Mesenchymal stem cell (in vitro differentiated cells and primary cell): Measurements from ENCODE around the gene ZNF214. TPM values are rescaled to one million over a fixed set of nuclear protein-coding genes. Genes with fewer than 3 reads are reported as not detected.

Experiments used
- DNase-seq: peaks from one replicate; pipeline ENCODE4 v3.0.0-alpha.2; 2013
- H2AFZ ChIP-seq: one replicate; pipeline ENCODE4 v1.6.1; 2013; ENCODE audit warnings: low read depth, mild to moderate bottlenecking, control low read depth, inconsistent platforms, low read length, moderate library complexity
- H2AK5ac ChIP-seq: 2 replicates; pipeline ENCODE4 v1.6.1; 2013; ENCODE audit warnings: low read length, moderate library complexity, mild to moderate bottlenecking, inconsistent platforms; ENCODE audit not compliant: severe bottlenecking
- H2BK120ac ChIP-seq: one replicate; pipeline ENCODE4 v1.6.1; 2013; ENCODE audit warnings: low read depth, mild to moderate bottlenecking, inconsistent platforms, low read length, moderate library complexity
- H2BK12ac ChIP-seq, 2 experiments: one replicate each; pipeline ENCODE4 v1.6.1; 2013; ENCODE audit warnings: inconsistent platforms in 2 of 2, low read length in 2 of 2, mild to moderate bottlenecking in 2 of 2, moderate library complexity in 2 of 2, control low read depth in 1 of 2
- H2BK15ac ChIP-seq: one replicate; pipeline ENCODE4 v1.6.1; 2013; ENCODE audit warnings: mild to moderate bottlenecking, low read depth, inconsistent platforms; ENCODE audit not compliant: poor library complexity, severe bottlenecking
- H2BK5ac ChIP-seq: 2 replicates; pipeline ENCODE4 v1.6.1; 2013; ENCODE audit warnings: low read depth, mild to moderate bottlenecking, low read length, control low read depth, inconsistent platforms; ENCODE audit not compliant: poor library complexity, severe bottlenecking
- H3K14ac ChIP-seq, 2 experiments: one replicate each; pipeline ENCODE4 v1.6.1; 2013; ENCODE audit warnings: inconsistent platforms in 2 of 2, low read length in 2 of 2, control low read depth in 1 of 2, mild to moderate bottlenecking in 1 of 2, moderate library complexity in 1 of 2
- H3K18ac ChIP-seq, 2 experiments: one replicate each; pipeline ENCODE4 v1.6.1; 2013; ENCODE audit warnings: inconsistent platforms in 2 of 2, low read length in 2 of 2, control low read depth in 1 of 2, low read depth in 1 of 2, mild to moderate bottlenecking in 1 of 2
- H3K23ac ChIP-seq, 2 experiments: one replicate each; pipeline ENCODE4 v1.6.1; 2013; ENCODE audit warnings: inconsistent platforms in 2 of 2, low read length in 2 of 2, mild to moderate bottlenecking in 2 of 2, moderate library complexity in 2 of 2, control low read depth in 1 of 2
- H3K27ac ChIP-seq: 2 replicates; pipeline ENCODE4 v1.5.1; 2013; ENCODE audit warnings: mild to moderate bottlenecking, moderate library complexity, low read length, control low read depth, inconsistent platforms; ENCODE audit not compliant: poor library complexity, severe bottlenecking
- H3K27me3 ChIP-seq, 2 experiments: 2 replicates each; pipeline versions ENCODE4 v1.6.1 to v1.7.0; 2013; ENCODE audit warnings: low read length in 2 of 2, mild to moderate bottlenecking in 2 of 2, moderate library complexity in 2 of 2, control low read depth in 1 of 2, inconsistent platforms in 1 of 2; ENCODE audit not compliant: control insufficient read depth in 1 of 2, insufficient read depth in 1 of 2
- H3K36me3 ChIP-seq, 2 experiments: 2 replicates each; pipeline versions ENCODE4 v1.6.1 to v1.7.0; 2013; ENCODE audit warnings: low read length in 2 of 2, control low read depth in 1 of 2, inconsistent platforms in 1 of 2, low read depth in 1 of 2, mild to moderate bottlenecking in 1 of 2; ENCODE audit not compliant: insufficient read depth in 2 of 2, control insufficient read depth in 1 of 2
- H3K4ac ChIP-seq, 2 experiments: one replicate each; pipeline ENCODE4 v1.6.1; 2013; ENCODE audit warnings: inconsistent platforms in 2 of 2, low read length in 2 of 2, mild to moderate bottlenecking in 2 of 2, moderate library complexity in 2 of 2, control low read depth in 1 of 2, low read depth in 1 of 2
- H3K4me1 ChIP-seq: 2 replicates; pipeline ENCODE4 v1.6.1; 2013; ENCODE audit warnings: low read depth, low read length, control low read depth; ENCODE audit not compliant: control insufficient read depth, insufficient read depth
- H3K4me2 ChIP-seq: 2 replicates; pipeline ENCODE4 v1.6.1; 2013; ENCODE audit warnings: low read length, mild to moderate bottlenecking, inconsistent platforms; ENCODE audit not compliant: poor library complexity, severe bottlenecking
- H3K4me3 ChIP-seq, 2 experiments: 2 replicates each; pipeline versions ENCODE4 v1.5.1 to v1.7.0; 2013; ENCODE audit warnings: low read length in 2 of 2, mild to moderate bottlenecking in 2 of 2, control low read depth in 1 of 2, low read depth in 1 of 2; ENCODE audit not compliant: insufficient read depth in 1 of 2
- H3K79me1 ChIP-seq: replicated peaks from 2 replicates; pipeline ENCODE4 v1.6.1; 2013; ENCODE audit warnings: mild to moderate bottlenecking, control low read depth, low read length, inconsistent platforms; ENCODE audit not compliant: poor library complexity, severe bottlenecking
- H3K9ac ChIP-seq: 2 replicates; pipeline ENCODE4 v1.7.0; 2013; ENCODE audit warnings: mild to moderate bottlenecking, low read length, moderate library complexity
- H3K9me3 ChIP-seq: 2 replicates; pipeline ENCODE4 v1.7.0; 2013; ENCODE audit warnings: mild to moderate bottlenecking, low read length; ENCODE audit not compliant: control insufficient read depth
- H4K8ac ChIP-seq: one replicate; pipeline ENCODE4 v1.6.1; 2013; ENCODE audit warnings: inconsistent platforms, mild to moderate bottlenecking, low read length, moderate library complexity
- H4K91ac ChIP-seq: one replicate; pipeline ENCODE4 v1.6.1; 2013; ENCODE audit warnings: mild to moderate bottlenecking, low read length, inconsistent platforms
- WGBS: methylation state at CpG from one replicate; pipeline ENCODE4 v1.1.7; 2013; ENCODE audit warnings: mixed read lengths; 5-methylcytosine and 5-hydroxymethylcytosine counted together
- polyA plus RNA-seq, 2 experiments: library from polyadenylated mRNA; stranded (reverse); fragments of 200-250 nt; gene quantifications; one replicate each; pipeline ENCODE4 v1.2.3, GENCODE V29; 2013

The ZNF214 gene
- polyA plus RNA-seq (2013, experiment 1 of 2), result 0.70 TPM
- polyA plus RNA-seq (2013, experiment 2 of 2), result 0.81 TPM

DNA sequence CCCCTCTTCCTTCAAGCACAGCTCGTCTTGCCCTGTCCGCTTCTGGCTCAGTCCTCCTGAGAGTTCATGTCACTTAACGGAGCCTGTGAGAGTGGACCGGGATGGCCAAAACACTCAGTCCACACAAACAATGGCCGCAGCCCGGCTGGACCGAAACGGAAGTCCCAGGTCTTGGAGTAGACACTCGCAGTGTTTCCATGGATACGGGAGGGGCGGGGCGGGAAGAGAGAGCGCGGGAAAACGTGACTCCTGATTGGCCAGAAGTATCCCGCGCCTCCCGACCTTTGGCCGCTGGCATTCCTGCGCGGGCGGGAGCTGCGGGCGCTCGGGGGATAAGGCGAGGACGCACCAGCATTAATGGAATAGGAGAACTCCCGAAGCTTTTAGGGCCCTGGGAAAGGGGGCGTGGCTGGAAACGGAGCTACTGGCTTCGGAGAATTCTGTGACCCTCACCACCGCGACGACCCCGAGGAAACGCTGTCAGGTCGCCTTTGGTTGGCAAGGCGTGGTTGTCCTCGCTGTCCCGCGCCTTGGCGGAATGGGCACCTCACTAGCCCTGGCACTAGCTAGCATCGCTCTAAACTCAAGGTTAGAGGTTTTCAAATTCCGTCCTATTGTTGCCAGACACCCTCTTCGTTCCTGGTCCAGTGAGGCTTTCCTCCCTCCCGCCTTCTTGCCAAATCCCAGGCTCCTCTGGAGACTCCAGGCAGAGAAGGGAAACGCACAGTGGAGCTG lies at the start of gene ZNF214, which contains the start of gene NLRP14:
ZNF214 (minus strand) TSS at position 164 of the 735 bp plus-strand sequence. CDS start 17,511 bp downstream, outside the sequence.
NLRP14 (plus strand) TSS at position 297 of the 735 bp plus-strand sequence. CDS start 18,108 bp downstream, outside the sequence.
- peak within 1 kb of the TSS; percentile 94 for H4K8ac ChIP-seq
- H3K27me3 ChIP-seq, result no peaks in the 10 kb centered on the region
- no peak within 1 kb of the TSS for H2BK5ac ChIP-seq
- H3K4me3 ChIP-seq, result peak within 1 kb of the TSS; percentile 70 to 98
- peaks cover 7% of the 10 kb centered on the region for H3K4me1 ChIP-seq
- peak within 1 kb of the TSS in 1 of 2 experiments; percentile 96 for H3K14ac ChIP-seq
- DNase-seq, result peak; percentile 94
- no peak within 1 kb of the TSS for H3K27ac ChIP-seq
- H3K18ac ChIP-seq, result peak within 1 kb of the TSS; percentile 58 to 61
- peak within 1 kb of the TSS; percentile 28 to 65 for H3K4ac ChIP-seq
- H2BK120ac ChIP-seq, result no peak within 1 kb of the TSS
- WGBS, result 8% methylated on average over 46 of the region's 47 CpGs
- H3K4me2 ChIP-seq, result peak within 1 kb of the TSS; percentile 95
- H3K23ac ChIP-seq, result no peak within 1 kb of the TSS
- no peaks in the 10 kb centered on the region for H3K9me3 ChIP-seq
- H3K79me1 ChIP-seq, result peaks cover 2% of the 10 kb centered on the region
- H3K9ac ChIP-seq, result peak within 1 kb of the TSS; percentile 98
- H2BK12ac ChIP-seq, result peak within 1 kb of the TSS in 1 of 2 experiments; percentile 11
- no peak within 1 kb of the TSS for H2BK15ac ChIP-seq
- no peaks in the 10 kb centered on the region for H3K36me3 ChIP-seq
- peak within 1 kb of the TSS; percentile 95 for H2AFZ ChIP-seq
- H2AK5ac ChIP-seq, result no peak within 1 kb of the TSS
- peak within 1 kb of the TSS; percentile 57 for H4K91ac ChIP-seq

GRCh38 chr11:7062534-7062933 lies 42.4 kb upstream of the ZNF214 start:
- Histone ChIP-seq H3K9me3 (no peaks in the 10 kb centered on the region), H2AFZ (no peak overlapping the region), H3K4ac (no peak overlapping the region), H3K18ac (no peak overlapping the region), H3K23ac (no peak overlapping the region), H2BK120ac (no peak overlapping the region), H3K4me3 (no peak overlapping the region), H2BK15ac (no peak overlapping the region), H3K4me2 (no peak overlapping the region), H3K27ac (no peak overlapping the region), H3K27me3 (no peaks in the 10 kb centered on the region), H3K14ac (no peak overlapping the region), H3K4me1 (no peaks in the 10 kb centered on the region), H3K36me3 (no peaks in the 10 kb centered on the region), H4K91ac (no peak overlapping the region), H3K79me1 (no peaks in the 10 kb centered on the region), H4K8ac (no peak overlapping the region), H2BK12ac (no peak overlapping the region), H2BK5ac (no peak overlapping the region), H3K9ac (no peak overlapping the region), H2AK5ac (no peak overlapping the region)
- no CpG with 5 or more reads among the region's 2 CpGs for WGBS
- no peak for DNase-seq

DNA sequence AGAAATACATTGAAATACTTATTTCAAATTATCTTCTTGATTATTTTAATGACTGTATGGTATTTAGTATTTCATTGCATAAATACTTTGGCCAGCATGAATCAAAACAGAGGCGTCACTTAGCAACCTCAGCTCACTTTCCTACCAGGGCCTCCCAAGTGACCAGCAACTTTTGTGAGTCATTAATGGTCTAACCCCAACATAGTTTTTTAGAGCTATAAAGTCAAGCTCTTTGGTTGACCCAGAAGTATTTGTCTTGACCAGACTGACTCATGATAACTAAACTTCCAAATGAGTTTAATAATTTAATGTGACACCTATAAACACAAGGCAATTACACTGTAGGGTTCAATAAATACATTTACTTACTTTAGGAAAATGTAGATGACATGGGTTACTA lies 40.7 kb upstream of the ZNF214 start:
- Histone ChIP-seq H3K4ac (no peak overlapping the region), H3K4me2 (no peak overlapping the region), H2AK5ac (no peak overlapping the region), H3K9me3 (no peaks in the 10 kb centered on the region), H3K27ac (no peak overlapping the region), H2BK12ac (no peak overlapping the region), H3K27me3 (no peaks in the 10 kb centered on the region), H2AFZ (no peak overlapping the region), H3K23ac (no peak overlapping the region), H3K36me3 (no peaks in the 10 kb centered on the region), H2BK120ac (no peak overlapping the region), H2BK15ac (no peak overlapping the region), H3K18ac (no peak overlapping the region), H3K14ac (no peak overlapping the region), H3K4me1 (no peaks in the 10 kb centered on the region), H4K91ac (no peak overlapping the region), H3K79me1 (no peaks in the 10 kb centered on the region), H4K8ac (no peak overlapping the region), H3K9ac (peak overlapping the region; percentile 67), H3K4me3 (no peak overlapping the region), H2BK5ac (no peak overlapping the region)
- peak; percentile 41 for DNase-seq
- WGBS, result 75% methylated on average over 1 of the region's 1 CpG

GRCh38 chr11:7057641-7058040 lies 37.5 kb upstream of the ZNF214 start:
- H2AFZ ChIP-seq, result no peak overlapping the region
- no peaks in the 10 kb centered on the region for H3K27me3 ChIP-seq
- H2BK120ac ChIP-seq, result no peak overlapping the region
- no peak overlapping the region for H2BK12ac ChIP-seq
- H4K8ac ChIP-seq, result no peak overlapping the region
- H3K4me1 ChIP-seq, result no peaks in the 10 kb centered on the region
- WGBS, result 24% methylated on average over 2 of the region's 2 CpGs
- H3K9me3 ChIP-seq, result no peaks in the 10 kb centered on the region
- H3K4ac ChIP-seq, result no peak overlapping the region
- no peak overlapping the region for H3K27ac ChIP-seq
- no peaks in the 10 kb centered on the region for H3K36me3 ChIP-seq
- H3K9ac ChIP-seq, result no peak overlapping the region
- no peak overlapping the region for H4K91ac ChIP-seq
- H3K18ac ChIP-seq, result no peak overlapping the region
- DNase-seq, result no peak
- H3K4me3 ChIP-seq, result no peak overlapping the region
- H3K4me2 ChIP-seq, result no peak overlapping the region
- no peak overlapping the region for H3K14ac ChIP-seq
- no peak overlapping the region for H2BK15ac ChIP-seq
- H3K23ac ChIP-seq, result no peak overlapping the region
- H2BK5ac ChIP-seq, result no peak overlapping the region
- H3K79me1 ChIP-seq, result no peaks in the 10 kb centered on the region
- no peak overlapping the region for H2AK5ac ChIP-seq
